Neuron (in vitro differentiated cells): Measurements from ENCODE around the gene IFNG-AS1.

Source experiments
- H2AFZ ChIP-seq: one replicate; pipeline ENCODE4 v1.6.1; 2013; ENCODE audit warnings: low read depth, mild to moderate bottlenecking, inconsistent platforms, low read length, moderate library complexity
- H3K27me3 ChIP-seq: one replicate; pipeline ENCODE4 v1.6.1; 2013; ENCODE audit warnings: low read length; ENCODE audit not compliant: insufficient read depth
- H3K36me3 ChIP-seq: one replicate; pipeline ENCODE4 v1.6.1; 2013; ENCODE audit warnings: low read length; ENCODE audit not compliant: insufficient read depth
- H3K4me1 ChIP-seq: one replicate; pipeline ENCODE4 v1.6.1; 2013; ENCODE audit warnings: low read length; ENCODE audit not compliant: insufficient read depth
- H3K4me3 ChIP-seq: 2 replicates; pipeline ENCODE4 v1.5.1; 2013; ENCODE audit warnings: mild to moderate bottlenecking, low read length, moderate library complexity
- H3K9me3 ChIP-seq: one replicate; pipeline ENCODE4 v1.6.1; 2013; ENCODE audit warnings: low read length

Gene IFNG-AS1

DNA sequence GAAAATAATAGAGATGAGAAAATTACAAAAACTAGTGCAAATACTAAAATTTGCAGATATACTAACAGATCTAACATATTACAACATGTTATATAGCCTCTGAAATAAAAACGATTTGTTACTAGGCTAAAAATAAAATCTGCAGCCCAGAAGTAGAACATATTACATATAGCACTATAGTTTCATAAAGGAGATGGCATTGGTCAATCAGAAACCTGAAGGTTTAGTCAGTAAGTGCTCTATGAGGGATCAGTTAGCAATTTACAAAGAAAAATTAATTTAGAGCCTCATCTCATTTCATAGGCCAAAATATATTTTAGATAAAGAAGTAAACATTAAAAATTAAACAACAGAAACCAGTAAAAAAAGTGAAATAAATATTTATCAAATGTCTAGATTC lies 41.0 kb downstream of the IFNG-AS1 start:
- Histone ChIP-seq H2AFZ (no peak overlapping the region), H3K27me3 (no peaks in the 10 kb centered on the region), H3K9me3 (no peaks in the 10 kb centered on the region), H3K4me1 (no peaks in the 10 kb centered on the region), H3K36me3 (no peaks in the 10 kb centered on the region), H3K4me3 (no peak overlapping the region)

- Histone ChIP-seq H3K4me3 (no peak overlapping the region), H3K4me1 (no peaks in the 10 kb centered on the region), H3K9me3 (no peaks in the 10 kb centered on the region), H2AFZ (no peak overlapping the region), H3K27me3 (no peaks in the 10 kb centered on the region), H3K36me3 (no peaks in the 10 kb centered on the region)
Observed at GRCh38 chr12:68031174-68031573, 41.9 kb downstream of the IFNG-AS1 start.

- Histone ChIP-seq H3K4me3 (no peak overlapping the region), H3K9me3 (no peaks in the 10 kb centered on the region), H3K4me1 (no peaks in the 10 kb centered on the region), H3K27me3 (no peaks in the 10 kb centered on the region), H3K36me3 (no peaks in the 10 kb centered on the region), H2AFZ (no peak overlapping the region)
Observed at GRCh38 chr12:68031881-68032739, 42.9 kb downstream of the IFNG-AS1 start.

- no peaks in the 10 kb centered on the region for H3K27me3 ChIP-seq
- no peaks in the 10 kb centered on the region for H3K36me3 ChIP-seq
- no peaks in the 10 kb centered on the region for H3K4me1 ChIP-seq
- no peaks in the 10 kb centered on the region for H3K9me3 ChIP-seq
- H3K4me3 ChIP-seq = no peak overlapping the region
- H2AFZ ChIP-seq = no peak overlapping the region
Observed at GRCh38 chr12:68034567-68034966, 45.3 kb downstream of the IFNG-AS1 start.

DNA sequence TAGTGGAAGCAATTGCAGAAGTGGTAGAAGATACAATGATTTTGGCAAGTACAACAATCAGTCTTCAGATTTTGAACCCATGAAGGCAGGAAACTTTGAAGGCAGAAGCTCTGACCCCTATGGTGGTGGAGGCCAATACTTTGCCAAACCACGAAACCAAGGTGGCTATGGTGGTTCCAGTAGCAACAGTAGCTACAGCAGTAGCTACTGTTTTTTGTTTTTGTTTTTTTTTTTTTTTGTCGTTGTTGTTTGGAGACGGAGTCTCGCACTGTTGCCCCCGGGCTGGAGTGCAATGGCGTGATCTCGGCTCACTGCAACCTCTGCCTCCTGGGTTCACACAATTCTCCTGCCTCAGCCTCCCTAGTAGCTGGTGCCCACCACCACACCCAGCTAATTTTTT lies 47.4 kb downstream of the IFNG-AS1 start:
- H3K27me3 ChIP-seq = no peaks in the 10 kb centered on the region
- H3K4me3 ChIP-seq = no peak overlapping the region
- no peaks in the 10 kb centered on the region for H3K4me1 ChIP-seq
- no peaks in the 10 kb centered on the region for H3K9me3 ChIP-seq
- no peaks in the 10 kb centered on the region for H3K36me3 ChIP-seq
- no peak overlapping the region for H2AFZ ChIP-seq

DNA sequence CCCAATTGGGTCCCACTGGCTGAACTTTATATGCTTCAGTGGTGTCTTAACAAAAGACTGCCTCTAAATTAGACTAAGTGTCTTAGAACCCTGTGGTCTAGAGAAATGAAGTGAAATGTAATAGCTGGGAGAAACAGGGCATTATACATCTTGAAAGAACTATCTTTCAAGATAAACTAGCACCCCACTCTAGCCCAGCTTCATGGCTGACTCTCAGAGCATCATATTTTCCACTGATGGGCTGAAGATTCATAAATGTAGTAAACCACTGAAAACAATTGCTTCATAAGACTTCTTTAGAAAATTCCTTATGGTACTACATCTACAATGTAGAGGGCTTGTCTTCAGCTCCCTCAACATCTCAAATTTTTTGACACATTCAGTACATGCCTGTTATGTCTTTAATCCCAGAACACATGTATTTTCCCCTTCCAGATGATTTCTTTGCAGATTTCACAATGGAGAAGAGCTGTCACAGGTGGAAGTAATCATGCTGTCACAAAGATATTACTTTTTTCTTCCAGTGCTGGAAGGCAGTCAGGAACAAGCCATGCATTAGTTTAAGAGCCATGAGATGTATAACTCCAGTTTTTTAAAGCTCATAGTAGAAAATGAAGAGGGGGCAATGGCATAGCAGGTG lies 48.5 kb downstream of the IFNG-AS1 start:
- no peaks in the 10 kb centered on the region for H3K9me3 ChIP-seq
- H3K27me3 ChIP-seq = no peaks in the 10 kb centered on the region
- no peaks in the 10 kb centered on the region for H3K4me1 ChIP-seq
- no peak overlapping the region for H2AFZ ChIP-seq
- no peaks in the 10 kb centered on the region for H3K36me3 ChIP-seq
- no peak overlapping the region for H3K4me3 ChIP-seq

DNA sequence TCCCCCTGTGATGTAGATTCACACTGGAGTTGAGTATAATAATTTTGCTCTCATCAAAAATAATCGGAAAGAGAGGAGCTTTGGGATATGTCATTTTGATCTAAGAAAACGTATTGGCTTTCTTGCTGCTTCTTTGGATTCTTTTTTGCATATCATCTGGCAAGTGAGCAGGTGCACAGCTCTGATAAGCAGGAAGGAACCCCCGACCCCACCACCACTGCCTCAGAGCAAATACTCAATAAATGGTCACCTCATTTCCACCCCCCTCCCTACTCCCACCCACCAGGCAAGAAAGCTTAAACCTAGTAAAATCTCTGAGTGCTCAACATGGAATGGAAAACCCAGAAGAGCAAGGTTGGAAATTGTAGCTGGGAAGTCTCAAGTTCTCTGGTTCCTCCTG lies 49.4 kb downstream of the IFNG-AS1 start:
- Histone ChIP-seq H3K4me1 (no peaks in the 10 kb centered on the region), H3K27me3 (no peaks in the 10 kb centered on the region), H3K4me3 (no peak overlapping the region), H3K9me3 (no peaks in the 10 kb centered on the region), H2AFZ (no peak overlapping the region), H3K36me3 (no peaks in the 10 kb centered on the region)

DNA sequence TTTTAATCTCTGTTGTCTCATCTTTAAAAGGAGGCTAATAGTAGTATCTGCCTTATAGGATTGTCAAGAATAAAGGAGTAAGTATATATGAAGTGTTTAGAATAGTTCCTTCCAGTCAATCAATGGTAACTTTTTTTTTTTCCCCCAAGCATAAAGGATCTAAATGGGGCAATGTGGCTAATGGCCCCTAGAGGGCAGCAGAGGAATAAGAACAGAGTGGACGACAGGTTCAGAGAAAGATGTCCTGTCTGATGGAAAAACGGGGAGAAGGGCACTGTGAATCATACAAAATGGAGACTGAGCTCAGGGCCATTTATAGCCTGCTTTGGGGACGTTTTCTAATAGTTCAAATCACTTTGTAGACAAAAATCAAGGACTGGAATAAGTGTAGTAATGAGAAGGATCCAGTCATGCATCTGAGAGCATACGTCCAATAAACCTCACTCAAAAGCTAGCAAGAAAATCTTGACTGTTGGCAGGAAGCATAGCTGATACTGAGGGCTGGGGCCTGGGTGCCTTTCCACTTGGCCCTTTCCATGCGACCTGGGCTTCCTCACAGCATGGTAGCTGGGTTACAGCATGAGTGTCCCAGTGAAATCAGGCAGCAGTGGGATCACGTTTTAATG lies 51.3 kb downstream of the IFNG-AS1 start:
- Histone ChIP-seq H2AFZ (peak overlapping the region; percentile 69), H3K4me3 (no peak overlapping the region), H3K27me3 (no peaks in the 10 kb centered on the region), H3K36me3 (no peaks in the 10 kb centered on the region), H3K4me1 (no peaks in the 10 kb centered on the region), H3K9me3 (no peaks in the 10 kb centered on the region)

- Histone ChIP-seq H3K4me1 (no peaks in the 10 kb centered on the region), H3K4me3 (no peak overlapping the region), H2AFZ (peak overlapping the region; percentile 61), H3K27me3 (no peaks in the 10 kb centered on the region), H3K9me3 (no peaks in the 10 kb centered on the region), H3K36me3 (no peaks in the 10 kb centered on the region)
Observed at GRCh38 chr12:68042212-68042699, 53.0 kb downstream of the IFNG-AS1 start.

DNA sequence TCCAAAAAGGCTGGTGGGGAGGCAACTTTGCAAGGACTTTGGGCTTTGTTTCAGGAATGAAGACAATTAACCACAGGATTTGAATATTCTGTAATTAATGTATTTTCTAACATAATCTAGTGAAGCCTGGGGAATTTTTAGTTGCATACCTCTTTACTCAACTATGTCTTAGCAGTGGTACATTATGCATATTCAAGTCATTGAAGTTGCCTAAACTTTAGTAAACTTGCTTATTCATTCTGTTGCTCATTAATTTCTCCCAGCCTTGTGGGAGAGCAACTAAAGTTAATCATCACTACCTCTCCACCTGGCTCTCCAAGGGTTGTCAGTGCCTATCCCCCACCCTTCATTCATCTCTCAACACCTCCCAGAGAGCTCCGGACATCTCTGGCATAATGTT lies 54.2 kb downstream of the IFNG-AS1 start:
- Histone ChIP-seq H2AFZ (no peak overlapping the region), H3K9me3 (no peaks in the 10 kb centered on the region), H3K4me1 (no peaks in the 10 kb centered on the region), H3K4me3 (no peak overlapping the region), H3K36me3 (no peaks in the 10 kb centered on the region), H3K27me3 (no peaks in the 10 kb centered on the region)

- Histone ChIP-seq H2AFZ (no peak overlapping the region), H3K27me3 (no peaks in the 10 kb centered on the region), H3K36me3 (no peaks in the 10 kb centered on the region), H3K4me3 (no peak overlapping the region), H3K4me1 (no peaks in the 10 kb centered on the region), H3K9me3 (no peaks in the 10 kb centered on the region)
Observed at GRCh38 chr12:68048648-68049297, 59.5 kb downstream of the IFNG-AS1 start.

GRCh38 chr12:68056300-68056699 lies 67.1 kb downstream of the IFNG-AS1 start:
- H3K4me1 ChIP-seq = no peaks in the 10 kb centered on the region
- H3K4me3 ChIP-seq = no peak overlapping the region
- H3K36me3 ChIP-seq = no peaks in the 10 kb centered on the region
- H2AFZ ChIP-seq = no peak overlapping the region
- H3K9me3 ChIP-seq = no peaks in the 10 kb centered on the region
- H3K27me3 ChIP-seq = no peaks in the 10 kb centered on the region
